Adrenal gland (tissue), 12 donors: ENCODE data around the gene CPED1. TPM values are rescaled to one million over a fixed set of nuclear protein-coding genes. Genes with fewer than 3 reads are reported as not detected.
"Not testable (repeated sequence)": the region's sequence is repeated elsewhere in the genome, so short reads cannot be mapped to it uniquely, and the experiment has no call there.

Experiments used
- DNase-seq, 7 donors: peaks; one replicate each; pipeline ENCODE4 v3.0.0-alpha.2; 2019 to 2020
- H3K27ac ChIP-seq, 5 donors: fragments of 200-600 bp; sonication (generic) in 4 of 5; 1 replicate in 3 of 5; 2 replicates in 2 of 5; pipeline versions ENCODE4 v1.5.1 to v1.8.0; 2016 to 2020; ENCODE audit warnings: mild to moderate bottlenecking in 1 of 5
- H3K27me3 ChIP-seq: fragments of 200-600 bp; 2 replicates; pipeline ENCODE4 v1.8.0; 2021
- H3K36me3 ChIP-seq, 2 donors: fragments of 200-600 bp; replicated peaks in 1 of 2; 1 replicate in 1 of 2; 2 replicates in 1 of 2; pipeline versions ENCODE4 v1.5.1 to v1.8.0; 2018 to 2022
- H3K4me1 ChIP-seq, 2 donors: fragments of 200-600 bp; replicated peaks in 1 of 2; 1 replicate in 1 of 2; 2 replicates in 1 of 2; pipeline versions ENCODE4 v1.5.1 to v1.8.0; 2018 to 2021
- H3K4me3 ChIP-seq, 4 donors: fragments of 200-600 bp; sonication (generic) in 3 of 4; one replicate each; pipeline ENCODE4 v1.5.1; 2016 to 2018
- H3K9me3 ChIP-seq, 3 donors: fragments of 200-600 bp; sonication (generic) in 1 of 3; replicated peaks in 1 of 3; 1 replicate in 2 of 3; 2 replicates in 1 of 3; pipeline versions ENCODE4 v1.5.1 to v1.8.0; 2016 to 2021
- POLR2A ChIP-seq, 2 donors: fragments of 450-650 bp; IDR thresholded peaks; one replicate each; pipeline ENCODE4 v1.6.1; 2017; ENCODE audit warnings: antibody characterized with exemption in 2 of 2, mild to moderate bottlenecking in 2 of 2, moderate library complexity in 1 of 2
- WGBS, 4 donors: extraction: QIAGEN DNeasy Blood & Tissue Kit in 2 of 4; methylation state at CpG; one replicate each; pipeline versions ENCODE4 v1.1.5 to v1.1.7; 2013 to 2017; 5-methylcytosine and 5-hydroxymethylcytosine counted together
- intact Hi-C, 2 donors: fragments of 100-400 bp; cut with DNase I; formaldehyde crosslinking; loops; one replicate each; pipeline versions ENCODE4 v1.14.1 to v1.15.0; 2022 to 2023
- polyA plus RNA-seq, 3 donors: library from polyadenylated mRNA; stranded (reverse); fragments of 200-250 nt in 2 of 3; fragments of 350-450 nt in 1 of 3; fragmentation: Illumina TruSeq in 1 of 3; extraction: RNeasy Lipid Tissue Mini Kit (QIAGEN cat#74804) in 1 of 3; gene quantifications; one replicate each; pipeline ENCODE4 v1.2.3, GENCODE V29; 2013 to 2014
- total RNA-seq, 9 donors: library from RNA; depleted of rRNA in 4 of 9; stranded (reverse); fragments of >200 nt in 4 of 9; fragments of 120-200 nt in 1 of 9; fragmentation: NEBNext Ultra II Directional in 1 of 9; extraction: Animal tissue kit (Norgen Biotek cat#: 25700) in 1 of 9; gene quantifications; one replicate each; pipeline versions ENCODE4 v1.1.0 to v1.2.4, GENCODE V29; 2013 to 2023
- TF ChIP-seq, protein P1 (sequence below), 6 experiments: fragments of 450-650 bp in 4 of 6; fragments of 200-600 bp in 2 of 6; sonication (generic) in 1 of 6; IDR thresholded peaks; 1 replicate in 5 of 6; 2 replicates in 1 of 6; pipeline versions ENCODE4 v1.5.1 to v1.8.0; 2016 to 2021; ENCODE audit warnings: antibody characterized with exemption in 6 of 6, mild to moderate bottlenecking in 2 of 6, moderate library complexity in 1 of 6
- donor health status: healthy with polysubstance abuse.
- donor health status: Bipolar disorder and iron deficiency.
- donor health status: DM: yes; HTN: yes; CAD: no.
- donor health status: DM: no; HTN: no; CAD: no.
- donor health status: DM: no; HTN: no; CAD: no.
- donor health status: DM: yes; HTN: yes; CAD: no.

The CPED1 gene
- total and polyA plus RNA-seq, 12 donors: 5.2 to 72.2 (median 40.7) TPM

DNA sequence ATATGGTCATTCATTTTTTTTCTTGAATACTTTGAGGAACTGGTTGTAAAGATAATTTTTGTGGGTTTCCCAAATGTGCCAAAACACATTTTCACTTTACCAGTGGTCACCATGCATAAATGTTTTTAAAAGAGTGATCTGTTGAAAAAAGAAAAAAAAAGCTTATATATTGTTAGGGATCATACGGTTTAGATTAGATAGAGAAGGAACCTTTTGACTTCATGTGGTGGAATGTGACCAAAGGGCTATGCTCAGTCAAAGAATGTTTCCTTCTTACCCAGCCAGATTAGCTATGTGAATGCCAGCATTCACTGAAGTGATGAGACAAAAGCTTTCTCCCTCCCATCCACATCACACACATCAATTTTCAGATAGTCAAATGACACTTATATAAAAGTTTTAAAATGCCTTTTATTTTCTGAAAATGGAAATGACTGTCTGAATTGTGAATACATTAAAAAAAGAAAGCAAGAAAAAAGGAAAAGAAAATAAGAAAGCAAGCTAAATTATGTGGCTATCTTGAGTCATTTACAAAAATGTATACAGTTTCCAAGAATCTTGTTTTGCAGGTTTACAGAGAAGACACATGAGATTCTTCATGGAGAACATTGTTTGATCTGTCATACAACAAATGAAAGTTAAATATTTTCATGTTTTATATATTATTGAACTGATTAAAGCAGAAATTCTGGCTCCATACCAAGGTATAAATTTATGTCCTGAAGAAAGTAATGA is 8.6 kb upstream of the CPED1 start:
- TF ChIP-seq, protein P1, sequence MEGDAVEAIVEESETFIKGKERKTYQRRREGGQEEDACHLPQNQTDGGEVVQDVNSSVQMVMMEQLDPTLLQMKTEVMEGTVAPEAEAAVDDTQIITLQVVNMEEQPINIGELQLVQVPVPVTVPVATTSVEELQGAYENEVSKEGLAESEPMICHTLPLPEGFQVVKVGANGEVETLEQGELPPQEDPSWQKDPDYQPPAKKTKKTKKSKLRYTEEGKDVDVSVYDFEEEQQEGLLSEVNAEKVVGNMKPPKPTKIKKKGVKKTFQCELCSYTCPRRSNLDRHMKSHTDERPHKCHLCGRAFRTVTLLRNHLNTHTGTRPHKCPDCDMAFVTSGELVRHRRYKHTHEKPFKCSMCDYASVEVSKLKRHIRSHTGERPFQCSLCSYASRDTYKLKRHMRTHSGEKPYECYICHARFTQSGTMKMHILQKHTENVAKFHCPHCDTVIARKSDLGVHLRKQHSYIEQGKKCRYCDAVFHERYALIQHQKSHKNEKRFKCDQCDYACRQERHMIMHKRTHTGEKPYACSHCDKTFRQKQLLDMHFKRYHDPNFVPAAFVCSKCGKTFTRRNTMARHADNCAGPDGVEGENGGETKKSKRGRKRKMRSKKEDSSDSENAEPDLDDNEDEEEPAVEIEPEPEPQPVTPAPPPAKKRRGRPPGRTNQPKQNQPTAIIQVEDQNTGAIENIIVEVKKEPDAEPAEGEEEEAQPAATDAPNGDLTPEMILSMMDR (IDR thresholded peaks at IDR 0.05): no peak
- TF ChIP-seq POLR2A (IDR thresholded peaks at IDR 0.05): no peak
- Histone ChIP-seq H3K4me3 (no peak overlapping the region), H3K27me3 (no peaks in the 10 kb centered on the region), H3K36me3 (peaks cover 0 to 15% of the 10 kb centered on the region in 2 donors), H3K27ac (no peak overlapping the region), H3K4me1 (no peaks in the 10 kb centered on the region), H3K9me3 (no peaks in the 10 kb centered on the region)
- no peak for DNase-seq
- 14 to 42% (median 27%) methylated on average over 1 of the region's 1 CpG for WGBS, 4 donors
- intact Hi-C loops: no loop called here

DNA sequence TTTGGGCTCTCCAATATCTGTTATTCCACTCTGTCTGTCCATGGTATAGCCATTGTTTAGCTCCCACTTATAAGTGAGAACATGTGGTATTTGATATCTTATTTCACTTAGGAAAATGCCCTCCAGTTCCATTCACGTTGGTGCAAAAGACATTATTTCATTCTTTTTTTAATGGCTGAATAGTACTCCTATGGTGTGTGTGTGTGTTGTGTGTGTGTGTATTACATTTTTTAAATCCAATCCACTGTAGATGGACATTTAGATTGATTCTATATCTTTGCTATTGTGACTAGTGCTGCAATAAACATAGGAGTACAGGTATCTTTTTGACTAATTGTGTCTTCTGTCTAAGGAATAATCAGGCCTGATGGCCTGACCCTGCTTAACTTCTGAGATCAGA is 7.4 kb upstream of the CPED1 start:
- TF ChIP-seq, protein P1 (IDR thresholded peaks at IDR 0.05): no peak
- no peak for TF ChIP-seq POLR2A (IDR thresholded peaks at IDR 0.05)
- 74 to 89% (median 81%) methylated on average over 1 of the region's 1 CpG for WGBS, 4 donors

DNA sequence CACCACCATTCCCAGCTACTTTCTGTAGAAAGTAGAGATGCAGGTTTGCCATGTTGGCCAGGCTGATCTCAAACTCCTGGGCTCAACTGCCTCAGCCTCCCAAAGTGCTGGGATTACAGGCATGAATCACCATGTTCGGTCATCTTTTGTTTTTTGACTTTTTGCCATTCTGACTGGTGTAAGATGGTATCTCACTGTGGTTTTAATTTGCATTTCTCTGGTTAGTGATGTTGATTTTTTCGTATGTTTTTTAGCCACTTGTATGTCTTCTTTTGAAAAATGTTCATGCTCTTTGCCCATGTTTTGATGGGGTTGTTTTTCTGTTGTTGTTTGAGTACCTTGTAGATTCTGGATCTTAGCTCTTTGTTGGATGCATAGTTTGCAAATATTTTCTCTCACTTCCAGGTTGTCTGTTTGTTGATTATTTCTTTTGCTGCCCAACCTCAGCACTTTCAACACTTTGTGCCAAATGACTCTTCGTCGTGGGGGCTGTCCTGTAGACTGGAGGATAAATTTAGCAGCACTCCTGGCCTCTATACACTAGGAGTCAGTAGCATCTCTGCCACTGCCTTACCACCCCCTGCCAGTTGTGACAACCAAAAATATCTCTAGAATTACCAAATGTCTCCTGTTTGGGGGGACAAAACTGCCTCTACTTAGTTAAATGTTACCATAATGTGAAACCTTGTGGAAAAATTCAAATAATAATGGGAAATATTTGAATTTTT is 6.5 kb upstream of the CPED1 start:
- WGBS, 4 donors: 73 to 82% (median 78%) methylated on average over 4 of the region's 4 CpGs
- H3K27ac ChIP-seq: no peak overlapping the region
- no peak overlapping the region for H3K4me3 ChIP-seq
- H3K36me3 ChIP-seq: no peaks in the 10 kb centered on the region
- H3K4me1 ChIP-seq: no peaks in the 10 kb centered on the region
- TF ChIP-seq, protein P1 (IDR thresholded peaks at IDR 0.05): no peak
- no peak for TF ChIP-seq POLR2A (IDR thresholded peaks at IDR 0.05)
- no peak for DNase-seq
- H3K27me3 ChIP-seq: no peaks in the 10 kb centered on the region
- H3K9me3 ChIP-seq: no peaks in the 10 kb centered on the region
- intact Hi-C loops: no loop called here

More for the DNA sequence above, 7.4 kb upstream of the CPED1 start:
- H3K27ac ChIP-seq: no peak overlapping the region
- intact Hi-C loops: no loop called here
- H3K4me3 ChIP-seq: no peak overlapping the region
- DNase-seq: no peak
- H3K9me3 ChIP-seq: no peaks in the 10 kb centered on the region
- peaks cover 0 to 3% of the 10 kb centered on the region in 2 donors for H3K36me3 ChIP-seq
- no peaks in the 10 kb centered on the region for H3K4me1 ChIP-seq
- no peaks in the 10 kb centered on the region for H3K27me3 ChIP-seq

DNA sequence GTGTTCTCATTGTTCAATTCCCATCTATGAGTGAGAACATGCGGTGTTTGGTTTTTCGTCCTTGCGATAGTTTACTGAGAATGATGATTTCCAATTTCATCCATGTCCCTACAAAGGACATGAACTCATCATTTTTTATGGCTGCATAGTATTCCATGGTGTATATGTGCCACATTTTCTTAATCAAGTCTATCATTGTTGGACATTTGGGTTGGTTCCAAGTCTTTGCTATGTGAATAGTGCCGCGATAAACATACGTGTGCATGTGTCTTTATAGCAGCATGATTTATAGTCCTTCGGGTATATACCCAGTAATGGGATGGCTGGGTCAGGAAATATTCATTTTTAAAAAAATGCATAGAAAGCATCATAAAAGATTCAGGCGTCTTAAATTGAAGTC is 4.9 kb upstream of the CPED1 start:
- H3K27ac ChIP-seq, H3K9me3 ChIP-seq, H3K36me3 ChIP-seq, H3K27me3 ChIP-seq, H3K4me3 ChIP-seq, DNase-seq, H3K4me1 ChIP-seq, intact Hi-C loops: not testable (repeated sequence)
- WGBS, 4 donors: 85 to 96% (median 92%) methylated on average over 5 of the region's 8 CpGs
